Measurements from ENCODE around the gene TRPM4. TPM values are rescaled to one million over a fixed set of nuclear protein-coding genes. Genes with fewer than 3 reads are reported as not detected.

The TRPM4 gene
- total and polyA plus RNA-seq, 2 of the 8 experiments (the other 6 are each of a cell fraction or from before 2014, with no cell fraction given), result 11.3 to 13.3 TPM

GRCh38 chr19:49243129-49243528 is 85.5 kb downstream of the TRPM4 start:
- POLR2A ChIA-PET (ENCODE audit: partially characterized antibody), result no interaction called here
- H3K4me2 ChIP-seq (ENCODE audit: insufficient read depth in 1 of 2, low read depth in 2 of 2, low read length in 2 of 2), result no peak overlapping the region

More at GRCh38 chr19:49243129-49243528, 85.5 kb downstream of the TRPM4 start:
- H4K20me1 ChIP-seq (replicated peaks in 1 of 2; ENCODE audit: control insufficient read depth in 1 of 2, insufficient read depth in 2 of 2, low read length in 2 of 2), result no peaks in the 10 kb centered on the region
- WGBS, 2 experiments (ENCODE audit: extremely low coverage in 1 of 2, insufficient coverage in 1 of 2, insufficient read length in 1 of 2, insufficient replicate concordance in 2 of 2, low coverage in 1 of 2, low lambda C conversion rate in 2 of 2, missing lambda C conversion rate in 1 of 2), result 61% methylated on average over 4 of the region's 6 CpGs; no CpG with 5 or more reads in 1 of the 2 experiments
- H2AK5ac ChIP-seq (ENCODE audit: low read depth, low read length), result no peak overlapping the region
- H2AFZ ChIP-seq (ENCODE audit: low read length), result no peak overlapping the region
- no peak overlapping the region for H3K27ac ChIP-seq (ENCODE audit: low read depth, low read length)
- no peak overlapping the region for H3K9ac ChIP-seq (replicated peaks in 1 of 4; ENCODE audit: extremely low read depth in 1 of 4, low read depth in 3 of 4, low read length in 3 of 4)
- no peak overlapping the region for H2BK120ac ChIP-seq (replicated peaks; ENCODE audit: low read depth, low read length)
- H3K9me3 ChIP-seq (ENCODE audit: insufficient read depth in 2 of 2, low read depth in 1 of 2, low read length in 1 of 2), result no peaks in the 10 kb centered on the region
- H3K27me3 ChIP-seq (replicated peaks in 1 of 4; ENCODE audit: control insufficient read depth in 3 of 4, extremely low read depth in 1 of 4, insufficient read depth in 3 of 4, low read length in 3 of 4), result no peaks in the 10 kb centered on the region
- H2BK5ac ChIP-seq (ENCODE audit: low read depth, low read length), result no peak overlapping the region
- H4K8ac ChIP-seq (ENCODE audit: extremely low read depth, insufficient read depth, low read length), result no peak overlapping the region
- no peaks in the 10 kb centered on the region for H3K79me1 ChIP-seq (ENCODE audit: low read depth, low read length)
- no peak overlapping the region for H3K23ac ChIP-seq (ENCODE audit: insufficient read length)
- H3K14ac ChIP-seq (ENCODE audit: insufficient read length), result no peak overlapping the region
- H4K91ac ChIP-seq (replicated peaks; ENCODE audit: insufficient read length, low read length), result no peak overlapping the region
- no peak overlapping the region for H2BK15ac ChIP-seq (ENCODE audit: low read length)
- no peak overlapping the region for H4K5ac ChIP-seq (ENCODE audit: insufficient read length, low read depth, low read length)
- no peak overlapping the region for H2BK12ac ChIP-seq (ENCODE audit: low read depth, low read length)
- H3K36me3 ChIP-seq (ENCODE audit: control insufficient read depth in 2 of 4, insufficient read depth in 4 of 4, low read length in 3 of 4), result no peaks in the 10 kb centered on the region
- H3K18ac ChIP-seq (ENCODE audit: extremely low read depth, low read length), result no peak overlapping the region
- H3K23me2 ChIP-seq (ENCODE audit: low read depth, low read length), result no peaks in the 10 kb centered on the region
- DNase-seq (ENCODE audit: low read depth in 1 of 2, low spot score in 2 of 2), result no peak
- CTCF ChIA-PET (ENCODE audit: partially characterized antibody), result interaction anchor here (0.7 to 3.1 kb wide), 3 partner anchors 17 to 44 kb away, joined by 3 to 19 read pairs (median 4); no protein-coding TSS in a partner anchor
- H3K4me3 ChIP-seq (ENCODE audit: extremely low read depth in 1 of 4, insufficient read depth in 2 of 4, low read depth in 3 of 4, low read length in 4 of 4), result no peak overlapping the region
- TF ChIP-seq POLR2AphosphoS5 (IDR thresholded peaks at IDR 0.05; ENCODE audit: low read depth, low read length) (no peak), POU5F1 (IDR thresholded peaks at IDR 0.05; ENCODE audit: low read depth, low read length) (no peak), SIRT6 (IDR thresholded peaks at IDR 0.05; ENCODE audit: low read length) (no peak), E2F6 (IDR thresholded peaks at IDR 0.05) (no peak), RNF2 (IDR thresholded peaks at IDR 0.05; ENCODE audit: borderline replicate concordance, low read depth, low read length, missing control alignments, poor library complexity, severe bottlenecking) (no peak), RBBP5 (IDR thresholded peaks at IDR 0.05; ENCODE audit: borderline replicate concordance, low read depth, low read length) (no peak), SUZ12 (IDR thresholded peaks at IDR 0.05; ENCODE audit: low read length) (no peak), ATF3 (IDR thresholded peaks at IDR 0.05; ENCODE audit: insufficient read depth, low read depth, low read length) (no peak), KDM5A (IDR thresholded peaks at IDR 0.05; ENCODE audit: low read length) (no peak), KDM1A (IDR thresholded peaks at IDR 0.05; ENCODE audit: borderline replicate concordance, low read length) (no peak), EZH2 (IDR thresholded peaks at IDR 0.05; ENCODE audit: low read depth, low read length, severe bottlenecking) (no peak)
- H3K4me1 ChIP-seq (replicated peaks in 1 of 4; ENCODE audit: control insufficient read depth in 3 of 4, insufficient read depth in 4 of 4, low read length in 3 of 4), result peaks cover 0 to 3% (median 1%) of the 10 kb centered on the region in 4 experiments; a peak in 2 of 7 replicates
- H3K79me2 ChIP-seq (ENCODE audit: control insufficient read depth in 1 of 2, insufficient read depth in 2 of 2, low read length in 2 of 2), result no peaks in the 10 kb centered on the region
- H2BK20ac ChIP-seq (ENCODE audit: low read length), result no peak overlapping the region
- H3K4ac ChIP-seq (replicated peaks; ENCODE audit: insufficient read length, low read depth, low read length), result no peak overlapping the region
- H3K56ac ChIP-seq (replicated peaks; ENCODE audit: insufficient read length, low read depth, low read length), result no peak overlapping the region
- FAIRE-seq, result no peak
